ENCODE measurements around the gene AP2A1.

The AP2A1 gene

DNA sequence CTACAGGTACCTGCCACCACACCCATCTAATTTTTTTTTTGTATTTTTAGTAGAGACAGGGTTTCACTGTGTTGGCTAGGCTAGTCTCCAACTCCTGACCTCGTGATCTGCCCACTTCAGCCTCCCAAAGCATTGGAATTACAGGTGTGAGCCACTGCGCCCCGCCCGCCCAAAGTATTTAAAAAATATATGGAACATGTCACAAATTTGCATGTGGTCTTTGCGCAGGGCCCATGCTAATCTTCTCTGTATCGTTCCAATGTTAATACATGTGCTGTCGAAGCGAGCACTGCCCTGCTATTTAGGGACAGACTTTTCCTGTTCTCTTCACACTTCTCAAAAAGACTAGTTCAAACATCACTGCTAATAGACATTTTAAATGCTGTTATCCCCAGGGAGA is 2.5 kb upstream of the AP2A1 start:
- H3K4me3 ChIP-seq (ENCODE audit: low read length) = no peak overlapping the region
- no peak for DNase-seq (ENCODE audit: low read depth)
- TF ChIP-seq, protein P1, sequence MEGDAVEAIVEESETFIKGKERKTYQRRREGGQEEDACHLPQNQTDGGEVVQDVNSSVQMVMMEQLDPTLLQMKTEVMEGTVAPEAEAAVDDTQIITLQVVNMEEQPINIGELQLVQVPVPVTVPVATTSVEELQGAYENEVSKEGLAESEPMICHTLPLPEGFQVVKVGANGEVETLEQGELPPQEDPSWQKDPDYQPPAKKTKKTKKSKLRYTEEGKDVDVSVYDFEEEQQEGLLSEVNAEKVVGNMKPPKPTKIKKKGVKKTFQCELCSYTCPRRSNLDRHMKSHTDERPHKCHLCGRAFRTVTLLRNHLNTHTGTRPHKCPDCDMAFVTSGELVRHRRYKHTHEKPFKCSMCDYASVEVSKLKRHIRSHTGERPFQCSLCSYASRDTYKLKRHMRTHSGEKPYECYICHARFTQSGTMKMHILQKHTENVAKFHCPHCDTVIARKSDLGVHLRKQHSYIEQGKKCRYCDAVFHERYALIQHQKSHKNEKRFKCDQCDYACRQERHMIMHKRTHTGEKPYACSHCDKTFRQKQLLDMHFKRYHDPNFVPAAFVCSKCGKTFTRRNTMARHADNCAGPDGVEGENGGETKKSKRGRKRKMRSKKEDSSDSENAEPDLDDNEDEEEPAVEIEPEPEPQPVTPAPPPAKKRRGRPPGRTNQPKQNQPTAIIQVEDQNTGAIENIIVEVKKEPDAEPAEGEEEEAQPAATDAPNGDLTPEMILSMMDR (conservative IDR thresholded peaks at IDR 0.05; ENCODE audit: low read depth, low read length) = no peak

DNA sequence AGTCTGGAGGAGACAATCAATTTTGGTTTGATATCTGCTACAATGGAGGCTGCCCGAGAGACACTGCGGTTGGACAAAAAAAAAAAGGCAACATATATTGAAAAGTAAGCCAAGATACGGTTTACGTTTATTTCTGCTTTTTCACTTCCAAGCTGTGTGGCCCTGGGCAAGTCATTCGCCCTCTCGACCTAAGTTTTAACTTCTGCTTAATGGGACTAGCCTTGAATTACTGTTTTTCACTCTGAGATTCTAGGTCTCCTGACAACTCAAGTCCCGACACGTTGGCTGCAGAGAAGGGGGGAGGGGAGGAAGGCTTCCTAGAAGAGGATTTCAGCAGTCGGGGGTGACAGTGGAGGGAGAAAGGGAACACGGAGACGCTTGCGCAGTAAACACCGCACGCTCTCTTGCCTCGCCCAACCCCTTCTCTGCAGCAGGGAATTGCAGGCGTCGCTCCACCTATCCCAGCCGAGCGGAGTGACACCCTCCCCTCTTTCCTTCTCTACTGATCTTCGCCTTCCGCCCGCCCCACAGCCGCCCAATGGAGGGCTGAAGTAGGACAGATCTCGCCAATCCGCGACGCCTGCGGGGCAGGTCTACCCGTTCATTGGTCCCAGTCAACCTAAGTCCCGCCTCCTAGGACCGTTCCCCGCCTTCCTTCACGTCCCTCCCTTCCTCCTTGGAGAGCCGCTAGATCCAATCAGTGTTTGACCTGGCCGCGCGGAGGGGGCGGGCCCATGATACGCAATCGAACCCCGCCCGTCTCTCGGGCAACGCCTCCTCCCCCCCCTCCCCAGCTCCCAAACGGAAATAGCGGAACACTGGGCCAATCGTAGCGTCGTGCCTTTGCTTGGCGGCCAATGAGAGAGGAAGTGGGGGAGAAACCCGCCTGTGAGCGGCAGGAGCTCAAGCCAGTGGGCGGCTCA is 533 bp upstream of the AP2A1 start:
- DNase-seq (ENCODE audit: low read depth) = peak; percentile 100
- peak overlapping the region; percentile 35 for H3K4me3 ChIP-seq (ENCODE audit: low read length)
- TF ChIP-seq, protein P1 (conservative IDR thresholded peaks at IDR 0.05; ENCODE audit: low read depth, low read length) = no peak

DNA sequence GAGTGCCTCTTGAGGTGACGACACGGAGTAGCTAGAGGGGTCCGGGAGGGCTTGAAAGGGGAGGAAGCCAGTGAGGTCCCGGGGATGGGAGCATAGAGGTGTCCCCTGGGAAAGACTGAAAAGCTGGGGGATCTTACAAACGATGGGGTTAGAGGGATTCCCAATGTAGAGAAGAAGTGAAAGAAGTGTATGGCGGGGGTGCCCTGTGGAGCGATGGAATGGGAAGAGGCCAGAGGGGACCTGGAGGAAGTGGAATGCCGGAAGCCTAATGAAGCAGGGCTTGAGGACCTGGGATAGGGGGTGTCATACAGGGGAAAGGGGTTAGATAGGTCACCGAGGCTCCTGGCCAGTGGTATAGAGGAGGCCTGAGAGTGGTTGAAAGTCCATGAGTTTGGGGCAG is 580 bp downstream of the AP2A1 start:
- peak overlapping the region; percentile 78 for H3K4me3 ChIP-seq (ENCODE audit: low read length)
- DNase-seq (ENCODE audit: low read depth) = no peak
- TF ChIP-seq, protein P1 (conservative IDR thresholded peaks at IDR 0.05; ENCODE audit: low read depth, low read length) = no peak

DNA sequence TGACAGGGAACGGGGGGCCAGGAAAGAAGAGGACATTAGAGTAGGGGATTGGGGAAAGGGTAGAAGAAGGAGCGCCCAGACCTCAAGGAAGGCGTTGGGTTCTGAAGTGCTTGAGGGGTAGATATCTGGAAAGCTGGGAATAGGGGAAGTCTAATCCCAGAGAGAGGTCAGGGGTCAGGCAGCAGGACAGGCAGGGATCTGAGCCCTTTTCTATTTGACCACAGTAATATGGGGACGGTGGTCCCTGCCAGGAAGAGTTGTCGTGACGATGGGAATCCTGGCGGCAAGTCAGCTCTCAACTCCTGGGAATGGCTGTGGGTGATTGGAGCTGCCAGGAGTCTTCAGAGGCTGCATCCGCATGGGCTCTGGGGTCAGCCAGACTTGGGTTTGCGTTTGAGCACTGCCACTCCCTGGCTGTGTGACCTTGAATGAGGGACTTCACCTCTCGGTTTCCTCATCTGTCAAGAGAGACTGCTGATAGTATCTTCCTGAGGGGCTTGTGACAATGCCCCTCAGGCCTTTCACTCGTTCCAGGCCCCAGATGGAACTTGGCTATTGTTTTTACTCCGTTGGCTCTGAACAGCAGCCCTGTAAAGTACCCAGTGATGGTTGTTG is 1.3 kb downstream of the AP2A1 start:
- H3K4me3 ChIP-seq (ENCODE audit: low read length) = peak overlapping the region; percentile 78
- TF ChIP-seq, protein P1 (conservative IDR thresholded peaks at IDR 0.05; ENCODE audit: low read depth, low read length) = no peak
- DNase-seq (ENCODE audit: low read depth) = no peak

DNA sequence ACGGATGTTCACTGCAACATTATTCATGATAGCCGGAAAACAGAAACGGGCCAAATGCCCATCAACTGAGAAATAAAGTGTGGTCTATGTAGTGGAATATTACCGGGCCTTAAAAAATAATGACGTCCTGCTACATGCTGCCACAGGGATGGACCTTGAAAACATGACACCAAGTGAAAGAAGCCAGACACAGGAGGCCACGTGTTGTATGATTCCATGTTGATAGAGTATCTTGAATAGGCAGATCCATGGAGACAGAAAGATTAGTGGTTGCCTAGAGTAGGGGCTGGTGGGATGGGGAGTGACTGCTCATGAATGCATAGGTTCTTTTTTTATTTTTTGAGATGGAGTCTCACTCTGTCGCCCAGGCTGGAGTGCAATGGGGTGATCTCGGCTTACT is 3.7 kb downstream of the AP2A1 start:
- H3K4me3 ChIP-seq (ENCODE audit: low read length) = no peak overlapping the region
- TF ChIP-seq, protein P1 (conservative IDR thresholded peaks at IDR 0.05; ENCODE audit: low read depth, low read length) = no peak
- DNase-seq (ENCODE audit: low read depth) = no peak

DNA sequence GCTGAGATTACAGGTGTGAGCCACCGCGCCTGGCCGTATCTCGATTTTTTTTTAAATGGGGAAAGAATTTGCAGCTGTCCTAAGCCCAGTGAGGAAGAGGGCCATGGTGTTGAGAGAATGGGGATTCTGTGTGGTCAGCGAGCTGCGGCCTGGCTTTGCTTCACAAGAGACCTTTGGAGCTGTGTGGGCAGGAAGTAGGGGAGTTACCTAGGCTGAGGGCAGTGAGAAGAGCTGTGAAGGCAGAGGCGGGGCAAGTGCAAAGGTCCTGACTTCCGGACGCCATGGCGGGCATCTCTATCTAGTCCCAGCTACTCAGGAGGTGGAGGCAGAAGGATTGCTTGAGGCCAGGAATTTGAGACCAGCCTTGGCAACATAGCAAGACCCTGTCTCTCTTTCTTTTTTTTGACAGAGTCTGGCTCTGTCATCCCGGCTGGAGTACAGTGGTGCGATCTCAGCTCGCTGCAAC is 4.9 kb downstream of the AP2A1 start:
- H3K4me3 ChIP-seq (ENCODE audit: low read length) = no peak overlapping the region
- TF ChIP-seq, protein P1 (conservative IDR thresholded peaks at IDR 0.05; ENCODE audit: low read depth, low read length) = no peak
- no peak for DNase-seq (ENCODE audit: low read depth)
